Kidney capillary endothelial cell (primary cell): ENCODE measurements around the gene AMIGO3.
A peak's percentile ranks its signal among the peaks of the same experiment; 100 is the strongest.

ENCODE experiments used
- DNase-seq: peaks from one replicate; pipeline ENCODE4 v3.0.0-alpha.2; 2018; ENCODE audit warnings: low spot score

The AMIGO3 gene

GRCh38 chr3:49724586-49724985, 5.1 kb upstream of the AMIGO3 start:
- no peak for DNase-seq

GRCh38 chr3:49723628-49724551, 4.4 kb upstream of the AMIGO3 start, which contains the start of gene GMPPB:
GMPPB (minus strand) TSS chr3:49723951; CDS start chr3:49723726, 225 bp downstream.
- peak; percentile 93 for DNase-seq

- peak; percentile 24 for DNase-seq
Observed at GRCh38 chr3:49723296-49723627, 3.8 kb upstream of the AMIGO3 start.

- no peak for DNase-seq
Observed at GRCh38 chr3:49722896-49723295, 3.4 kb upstream of the AMIGO3 start.

DNA sequence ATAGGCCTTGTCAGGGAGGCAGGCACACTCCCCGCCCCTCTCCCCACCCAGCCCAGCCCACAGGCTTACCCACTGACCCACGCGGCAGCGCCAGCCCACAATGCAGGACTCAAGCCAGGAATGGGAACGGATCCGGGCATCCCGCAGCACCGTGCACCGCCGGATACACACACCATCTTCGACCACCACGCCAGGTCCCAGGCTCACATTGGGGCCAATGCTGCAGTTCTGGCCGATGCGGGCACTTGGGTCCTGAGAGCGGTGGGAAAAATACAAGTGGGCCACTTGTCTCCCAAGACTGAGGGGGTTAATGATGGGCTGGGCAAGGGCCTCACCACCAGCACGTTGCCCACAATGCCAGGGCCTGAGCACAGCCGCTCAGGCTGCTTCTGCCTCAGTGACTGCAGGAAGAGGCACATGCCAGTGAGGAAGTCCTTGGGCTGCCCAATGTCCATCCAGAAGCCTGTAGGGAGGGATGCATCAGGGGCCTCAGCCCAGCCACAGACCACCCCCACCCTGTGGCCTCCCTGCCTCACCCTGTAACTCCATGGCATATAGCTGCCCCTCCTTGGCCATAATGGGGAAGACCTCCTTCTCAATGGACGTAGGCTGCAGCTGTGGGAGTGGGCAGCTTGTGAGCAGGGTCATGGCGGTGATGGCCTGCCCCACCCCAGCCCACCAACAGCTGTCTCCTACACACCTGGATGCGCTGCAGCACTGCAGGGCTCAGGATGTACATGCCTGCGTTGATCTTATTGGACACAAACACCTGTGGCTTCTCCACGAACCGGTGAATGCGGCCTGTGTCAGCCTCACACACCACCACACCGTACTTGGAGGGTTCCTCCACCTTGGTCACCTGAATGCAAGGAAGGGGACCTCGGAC, 2.7 kb upstream of the AMIGO3 start:
- DNase-seq = no peak

- no peak for DNase-seq
Observed at GRCh38 chr3:49721596-49721895, 2.1 kb upstream of the AMIGO3 start.

DNA sequence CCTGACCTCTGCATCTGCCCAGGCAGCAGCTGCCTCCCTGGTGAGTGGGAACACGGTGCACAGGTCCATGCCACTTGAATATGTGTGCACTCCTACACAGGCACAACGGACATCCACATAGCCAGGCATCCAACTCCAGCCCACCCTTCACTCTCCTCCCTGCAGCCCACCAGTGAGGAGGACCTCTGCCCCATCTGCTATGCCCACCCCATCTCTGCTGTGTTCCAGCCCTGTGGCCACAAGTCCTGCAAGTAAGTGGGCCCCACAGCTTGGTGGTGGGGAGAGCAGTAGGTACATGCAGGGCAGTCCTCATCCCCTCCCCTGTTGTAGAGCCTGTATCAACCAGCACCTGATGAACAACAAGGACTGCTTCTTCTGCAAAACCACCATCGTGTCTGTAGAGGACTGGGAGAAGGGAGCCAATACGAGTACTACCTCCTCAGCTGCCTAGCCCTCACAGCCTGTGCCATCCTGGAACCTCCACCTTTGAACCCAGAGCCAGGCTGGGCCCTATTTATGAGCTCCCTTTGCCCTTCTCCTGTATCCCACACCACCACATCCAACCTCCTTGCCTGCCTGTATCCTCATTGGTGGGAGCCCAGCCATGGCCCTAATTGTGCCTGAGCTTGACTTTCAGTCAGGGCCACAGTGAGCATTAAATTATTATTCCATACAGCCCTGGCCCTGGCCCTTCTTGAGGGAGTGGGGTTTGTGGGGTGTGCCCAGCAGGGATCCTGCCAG, 1.5 kb upstream of the AMIGO3 start:
- no peak for DNase-seq

DNA sequence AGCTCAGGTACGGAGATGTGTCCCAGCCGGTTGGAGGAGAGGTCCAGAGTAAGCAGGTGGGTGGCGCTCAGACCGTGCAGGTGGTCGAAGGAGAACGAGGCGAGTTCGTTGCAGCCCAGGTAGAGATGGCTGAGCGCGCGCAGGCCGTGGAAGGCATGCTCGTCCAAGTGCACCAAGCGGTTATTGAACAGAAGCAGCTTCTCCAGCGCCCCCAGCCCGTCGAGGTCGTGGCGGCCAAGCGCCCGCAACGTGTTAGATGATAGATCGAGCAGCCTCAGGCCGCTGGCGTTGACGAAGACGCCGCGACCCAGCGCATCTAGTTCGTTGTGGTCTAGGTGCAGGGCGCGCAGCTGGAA, 648 bp downstream of the AMIGO3 start:
- no peak for DNase-seq

GRCh38 chr3:49717959-49718857, 1.3 kb downstream of the AMIGO3 start:
- peak; percentile 2 for DNase-seq

DNA sequence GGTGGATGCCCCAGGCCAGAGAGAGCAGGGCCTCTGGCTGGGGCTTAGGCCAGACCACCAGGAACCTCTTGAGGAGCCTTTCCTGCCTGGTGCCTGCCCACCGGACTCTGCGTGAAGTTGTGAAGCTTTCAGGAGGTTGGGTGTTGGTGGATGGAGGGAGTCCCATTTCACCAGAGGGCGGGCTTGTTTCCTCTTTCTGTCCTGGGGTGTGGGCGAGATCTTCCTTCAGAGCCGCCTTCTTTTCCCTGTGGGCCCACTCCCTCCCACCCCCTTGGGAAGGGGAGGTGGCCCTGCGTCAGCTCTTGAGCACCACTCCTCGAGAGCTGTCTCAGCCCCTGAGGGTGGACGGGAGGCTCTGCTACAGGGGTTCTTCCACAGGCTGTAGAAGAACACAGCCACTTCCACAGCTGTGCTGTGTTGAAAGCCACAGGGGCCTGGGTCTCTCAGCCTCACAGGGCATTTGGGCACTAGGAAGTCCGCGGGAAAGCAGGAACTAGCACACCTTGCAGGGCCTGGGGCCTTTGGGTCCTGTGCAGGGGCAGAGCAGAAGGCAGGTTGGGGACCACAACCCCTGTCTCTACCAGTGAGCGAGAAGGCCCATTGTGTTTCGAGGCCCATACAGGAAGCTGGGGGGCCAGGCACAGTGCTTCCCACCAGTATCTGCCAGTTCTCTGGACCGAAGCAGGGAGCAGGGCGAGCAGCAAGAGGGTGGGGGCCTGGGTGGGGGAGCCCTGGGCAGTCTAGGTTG, 2.1 kb downstream of the AMIGO3 start:
- no peak for DNase-seq

GRCh38 chr3:49716691-49717210, 2.7 kb downstream of the AMIGO3 start:
- DNase-seq = no peak

DNA sequence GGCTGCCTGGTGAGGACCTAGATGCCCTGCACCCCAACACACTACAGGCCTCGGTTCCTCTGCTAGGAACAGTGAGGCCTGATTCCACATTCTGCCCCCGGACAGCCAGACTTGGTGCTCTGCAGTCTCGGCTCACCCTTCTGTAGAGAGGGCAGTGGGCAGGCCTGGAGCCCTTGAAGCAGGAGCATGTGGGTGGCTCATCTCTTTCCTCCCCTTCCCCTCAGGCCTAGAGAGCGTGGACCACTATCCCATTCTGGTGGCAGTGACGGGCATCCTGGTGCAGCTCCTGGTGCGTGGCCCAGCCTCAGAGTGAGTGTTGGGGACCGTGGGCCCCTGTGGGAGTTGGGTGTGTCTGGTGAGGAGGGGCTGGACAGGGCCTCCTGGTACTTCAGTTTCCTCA, 3.3 kb downstream of the AMIGO3 start:
- no peak for DNase-seq

- DNase-seq = no peak
Observed at GRCh38 chr3:49715611-49716121, 3.8 kb downstream of the AMIGO3 start.

DNA sequence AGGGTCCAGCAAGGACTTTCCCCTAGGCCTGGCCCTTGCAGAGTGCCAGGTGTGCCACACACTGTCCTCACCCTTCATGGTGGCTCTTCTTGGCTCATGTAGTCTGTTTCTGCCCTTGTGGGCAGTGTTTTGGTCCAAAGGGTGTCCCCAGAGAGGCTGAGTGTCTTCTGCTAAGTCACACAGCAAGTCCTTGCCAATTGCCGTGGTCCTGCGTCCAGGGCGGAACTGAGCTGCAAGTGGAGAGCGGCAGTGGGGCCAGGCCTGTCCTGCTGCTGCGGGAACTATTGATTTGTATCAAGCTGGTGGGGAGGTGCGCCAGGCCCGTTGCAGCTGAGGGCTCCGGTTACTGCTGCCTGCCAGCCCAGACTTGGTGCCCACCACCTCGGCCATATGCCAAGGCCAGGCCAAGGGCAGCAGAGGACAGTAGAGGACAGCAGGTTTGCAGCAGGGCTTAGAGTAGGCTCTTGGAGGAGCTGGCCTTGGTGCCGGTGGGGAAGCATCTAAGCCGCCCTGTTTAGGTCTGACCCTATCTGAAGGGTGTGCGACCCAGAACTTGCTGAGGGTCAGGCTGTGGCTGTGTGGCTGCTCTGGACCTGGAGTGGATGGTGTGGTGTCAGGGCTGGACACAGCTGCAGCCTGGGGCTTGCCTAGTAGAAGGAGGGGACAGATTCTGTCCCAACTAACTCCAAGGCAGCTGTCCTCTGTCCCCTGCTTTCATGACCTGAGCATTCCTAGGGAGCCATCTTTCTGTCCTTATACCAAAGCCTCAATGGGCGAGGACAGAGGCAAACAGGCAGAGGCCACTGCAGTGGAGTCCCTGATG, 4.5 kb downstream of the AMIGO3 start:
- no peak for DNase-seq

- no peak for DNase-seq
Observed at GRCh38 chr3:49713336-49714105, 6.0 kb downstream of the AMIGO3 start.

DNA sequence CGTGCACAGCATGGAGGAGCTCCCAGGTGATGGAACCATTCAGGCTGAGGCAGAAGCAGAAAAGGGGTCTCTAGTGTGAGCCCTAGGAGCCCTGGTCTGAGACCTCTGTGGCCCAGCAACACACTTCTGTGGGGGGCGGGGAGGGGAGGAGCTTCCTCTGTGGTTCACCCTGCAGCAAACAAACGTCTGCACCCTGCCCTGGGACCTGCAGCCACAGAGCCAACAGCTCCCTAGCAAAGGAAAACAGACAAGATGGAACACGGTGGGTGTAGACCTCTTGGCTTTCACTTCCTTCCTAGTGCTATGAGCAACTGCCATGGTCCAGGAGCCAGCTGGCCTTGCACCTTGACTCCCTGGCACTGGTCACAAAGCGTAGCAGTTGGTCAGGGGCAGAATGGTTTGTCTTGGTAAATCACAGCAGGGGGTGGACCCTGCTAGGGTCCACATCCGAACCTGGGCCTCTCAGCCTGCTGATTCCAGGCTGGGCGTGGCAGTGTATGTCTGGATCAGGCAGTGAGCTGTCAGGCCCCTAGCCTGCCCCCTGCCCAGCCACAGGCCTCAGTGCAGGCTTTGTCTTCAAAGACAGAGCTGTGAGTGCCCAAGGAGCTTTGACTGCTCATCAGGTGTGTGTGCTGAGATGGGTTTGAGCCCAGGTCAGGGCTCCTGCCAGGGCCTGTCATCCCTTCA, 6.7 kb downstream of the AMIGO3 start:
- DNase-seq = no peak

- no peak for DNase-seq
Observed at GRCh38 chr3:49712166-49712565, 7.3 kb downstream of the AMIGO3 start.

DNA sequence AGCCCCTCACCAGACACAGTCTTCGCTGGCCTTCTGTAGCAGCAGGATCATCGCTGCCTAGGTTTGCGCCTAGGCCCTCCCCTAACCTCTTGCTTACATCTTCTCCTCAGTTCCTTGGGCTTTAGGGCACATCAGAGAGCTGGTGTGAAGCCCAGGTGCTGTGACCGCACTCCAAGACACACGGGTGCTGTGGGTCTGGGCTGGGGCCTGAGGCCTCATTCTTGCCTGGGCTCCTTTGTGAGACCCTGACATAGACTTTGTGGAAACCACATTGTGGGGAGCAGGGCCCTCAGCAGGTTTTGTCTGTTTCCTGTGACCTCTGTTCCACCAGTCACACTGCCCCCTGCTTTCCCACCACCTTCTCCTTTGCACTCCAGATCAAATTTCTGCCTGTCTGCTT, 8.0 kb downstream of the AMIGO3 start:
- DNase-seq = no peak
